NCI-H2081 treated with DMSO at 0.1 percent for 48 hours (cell line): ENCODE results near the gene SLMAP.
"Not testable (repeated sequence)": the region's sequence is repeated elsewhere in the genome, so short reads cannot be mapped to it uniquely, and the experiment has no call there.

Experiments used
- DNase-seq: peaks from one replicate; lab custom pipeline; 2025; lab: John Stamatoyannopoulos, UW

The SLMAP gene

DNA sequence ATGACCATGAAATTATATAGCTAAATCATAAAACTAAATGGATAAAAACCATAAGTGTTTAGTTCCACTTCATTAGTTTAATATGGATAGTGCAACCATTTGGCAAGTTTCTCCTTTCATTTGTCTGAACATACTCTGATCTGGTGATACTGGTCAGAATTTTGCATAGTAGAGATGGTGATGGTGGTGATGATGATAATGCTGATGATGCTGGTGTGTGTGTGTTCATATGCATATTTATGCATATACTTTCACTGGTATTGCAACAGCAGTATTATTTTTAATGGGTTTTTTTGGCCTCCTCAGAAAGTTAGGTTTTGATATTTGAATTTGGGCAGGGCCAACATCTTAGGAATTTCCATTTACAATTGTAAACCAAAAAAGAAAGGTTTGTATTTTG, 76.4 kb downstream of the SLMAP start:
- no peak for DNase-seq

DNA sequence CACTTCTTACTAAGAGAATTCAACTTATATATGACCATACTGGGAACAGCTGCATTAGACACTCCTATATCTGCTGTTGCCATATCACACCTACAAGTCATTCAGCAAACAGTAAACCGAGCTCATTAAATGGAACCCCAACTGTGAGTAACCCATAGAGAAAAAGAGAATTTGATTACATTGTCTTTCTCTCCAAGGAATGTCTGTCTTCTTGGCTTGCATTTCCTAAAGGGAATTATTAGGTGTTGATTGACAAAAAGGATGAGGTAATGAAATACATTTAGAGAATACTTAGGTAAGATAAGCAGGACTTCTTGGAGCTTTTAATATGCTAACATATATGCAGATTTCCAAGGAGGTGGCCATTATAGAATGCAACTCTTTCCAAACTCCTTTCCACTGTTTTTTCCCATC, 76.8 kb downstream of the SLMAP start:
- no peak for DNase-seq

DNA sequence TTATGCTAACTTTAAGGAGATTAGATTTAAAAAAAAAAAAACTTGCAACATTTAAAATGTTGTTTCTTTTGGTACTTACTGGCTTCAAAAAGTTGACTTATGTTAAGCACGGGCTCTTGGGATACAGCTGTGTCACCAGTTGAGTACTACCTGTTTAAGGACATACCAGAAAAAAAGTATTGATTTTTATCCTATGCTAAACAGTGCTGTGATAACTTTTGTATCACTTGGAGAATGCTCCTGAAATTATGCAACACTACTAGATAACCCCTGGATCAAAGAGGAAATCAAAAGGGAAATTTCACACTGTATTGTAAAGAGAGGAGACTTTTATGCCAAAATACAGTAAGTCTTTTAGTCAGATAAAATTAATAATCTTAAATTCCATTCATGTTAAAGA, 77.7 kb downstream of the SLMAP start:
- no peak for DNase-seq

DNA sequence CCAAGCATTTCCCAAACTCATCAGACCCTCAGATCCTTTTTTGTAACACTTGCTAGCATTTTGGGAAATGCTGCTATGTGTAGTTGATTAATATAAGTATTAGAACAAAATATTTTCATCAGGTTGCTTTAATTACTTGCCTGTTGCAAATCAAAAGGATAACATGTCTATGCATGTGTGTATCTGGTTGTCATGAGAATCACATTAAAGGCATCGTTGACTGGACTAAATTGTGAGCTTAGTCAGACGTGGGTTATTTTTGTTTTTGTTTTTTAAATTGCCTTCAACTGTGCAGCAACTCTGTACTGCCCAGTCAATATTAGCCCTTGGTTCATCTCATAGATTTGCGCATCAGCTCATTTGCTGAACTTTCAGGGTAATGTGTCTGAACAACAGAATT, 81.6 kb downstream of the SLMAP start:
- DNase-seq, result no peak

DNA sequence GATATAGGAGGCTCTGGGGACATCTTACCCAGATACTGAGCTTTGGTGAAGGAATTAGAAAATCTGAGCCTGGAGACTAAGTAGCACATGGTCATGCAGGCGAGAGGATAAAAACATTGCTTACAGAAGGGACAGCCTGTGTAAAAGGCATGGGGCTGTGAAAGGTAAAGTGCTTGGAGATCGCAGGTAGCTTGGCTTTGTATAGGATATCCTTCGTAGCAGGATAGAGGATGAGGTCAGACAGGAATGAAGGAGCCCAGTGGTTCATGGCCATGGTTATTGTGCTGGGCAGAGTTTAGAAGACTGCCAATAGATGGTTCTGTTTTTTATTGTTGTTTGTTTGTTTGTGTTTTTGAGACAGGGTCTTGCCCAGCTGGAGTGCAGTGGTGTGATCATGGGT, 82.5 kb downstream of the SLMAP start:
- no peak for DNase-seq

GRCh38 chr3:57840473-57840872, 84.4 kb downstream of the SLMAP start:
- DNase-seq, result no peak

GRCh38 chr3:57841818-57842217, 85.7 kb downstream of the SLMAP start:
- no peak for DNase-seq

DNA sequence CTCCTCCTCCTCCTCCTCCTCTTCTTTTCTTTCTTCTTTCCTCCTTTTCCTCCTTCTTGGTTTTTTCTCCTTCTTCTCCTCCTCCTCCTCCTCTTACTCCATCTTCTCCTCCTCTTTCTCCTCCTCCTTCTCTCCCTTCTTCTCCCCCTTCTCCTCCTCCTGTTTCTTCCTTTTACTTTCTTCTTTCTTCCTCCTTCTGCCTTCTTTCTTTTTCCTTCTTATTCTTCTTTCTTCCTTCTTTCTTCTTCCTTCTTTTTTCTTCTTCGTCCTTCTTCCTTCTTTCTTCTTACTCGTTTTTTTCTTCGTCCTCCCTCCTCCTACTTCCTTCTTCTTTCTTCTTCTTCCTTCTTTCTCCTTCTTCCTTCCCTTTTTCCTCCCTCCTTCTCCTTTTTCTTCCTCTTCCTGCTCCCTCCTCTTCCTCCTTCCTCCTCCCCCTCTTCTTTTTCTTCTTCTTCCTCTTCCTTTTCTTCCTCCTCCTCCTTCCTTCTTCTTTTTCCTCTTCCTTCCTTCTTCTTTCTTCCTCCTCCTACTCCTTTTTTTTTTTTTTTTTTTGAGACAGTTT, 92.1 kb downstream of the SLMAP start:
- no peak for DNase-seq

DNA sequence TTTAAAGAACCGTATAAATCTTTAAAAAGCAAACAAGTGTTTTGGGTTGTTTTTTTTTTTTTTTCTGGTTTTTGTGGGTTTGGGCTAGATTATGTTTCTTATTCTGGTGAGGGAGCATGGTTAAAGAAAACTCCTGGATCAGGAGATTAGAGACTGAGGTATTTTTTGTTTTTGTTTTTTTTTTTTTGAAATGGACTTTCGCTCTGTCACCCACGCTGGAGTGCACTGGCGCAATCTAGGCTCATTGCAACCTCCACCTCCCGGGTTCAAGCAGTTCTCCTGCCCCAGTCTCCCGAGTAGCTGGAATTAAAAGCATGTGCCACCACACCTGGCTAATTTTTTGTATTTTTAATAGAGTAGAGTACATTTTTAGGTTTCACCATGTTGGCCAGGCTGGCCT, 95.2 kb downstream of the SLMAP start:
- DNase-seq, result no peak

- DNase-seq, result no peak
These were observed 96.8 kb downstream of the SLMAP start for GRCh38 chr3:57852896-57853295.

GRCh38 chr3:57855281-57855680, 99.2 kb downstream of the SLMAP start:
- no peak for DNase-seq

GRCh38 chr3:57855943-57856342, 99.8 kb downstream of the SLMAP start:
- DNase-seq, result no peak

- no peak for DNase-seq
These were observed 100.6 kb downstream of the SLMAP start for GRCh38 chr3:57856675-57857074.

- DNase-seq, result no peak
These were observed 106.8 kb downstream of the SLMAP start for GRCh38 chr3:57862894-57863293.

DNA sequence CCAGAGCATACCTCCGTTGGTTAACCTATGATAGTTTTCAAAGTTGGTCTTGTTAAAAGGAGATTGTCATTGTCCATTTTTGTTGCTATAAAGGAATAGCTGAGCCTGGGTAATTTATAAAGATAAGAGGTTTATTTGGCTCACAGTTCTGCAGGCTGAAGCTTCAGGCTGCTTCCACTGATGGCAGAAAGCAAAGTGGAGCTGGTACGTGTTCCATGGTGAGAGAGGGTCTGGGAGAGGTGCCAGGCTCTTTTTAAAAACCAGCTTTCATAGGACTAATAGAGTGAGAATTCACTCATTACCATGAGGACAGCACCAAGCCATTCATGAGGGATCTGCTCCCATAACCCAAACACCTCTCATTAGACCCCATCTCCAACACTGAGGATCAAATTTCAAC, 107.3 kb downstream of the SLMAP start:
- no peak for DNase-seq

DNA sequence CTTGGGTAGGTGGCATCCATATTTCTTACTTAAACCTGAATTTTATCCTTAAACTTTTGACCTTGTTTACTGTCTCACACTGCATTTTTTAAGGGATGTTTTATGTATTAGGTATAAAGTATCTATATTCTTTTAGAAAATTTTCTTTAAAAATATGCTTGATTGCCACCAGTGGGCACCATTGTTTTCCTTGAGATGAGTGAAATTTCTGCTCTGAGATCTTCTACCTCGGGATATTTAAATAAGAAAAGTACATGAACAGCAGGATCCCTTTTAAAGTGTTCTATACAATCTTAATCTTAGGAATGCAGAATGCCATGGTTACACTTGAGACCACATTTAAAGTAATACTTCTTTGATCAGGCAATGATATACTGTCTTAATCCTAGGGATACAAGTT, 108.7 kb downstream of the SLMAP start:
- no peak for DNase-seq

GRCh38 chr3:57869110-57869509, 113.0 kb downstream of the SLMAP start:
- not testable (repeated sequence) for DNase-seq

- DNase-seq, result no peak
These were observed 116.5 kb downstream of the SLMAP start for GRCh38 chr3:57872606-57873005.

GRCh38 chr3:57876632-57877031, 120.5 kb downstream of the SLMAP start:
- no peak for DNase-seq

- no peak for DNase-seq
These were observed 121.0 kb downstream of the SLMAP start for GRCh38 chr3:57877116-57877515.

- not testable (repeated sequence) for DNase-seq
These were observed 128.3 kb downstream of the SLMAP start for GRCh38 chr3:57884436-57884835.

DNA sequence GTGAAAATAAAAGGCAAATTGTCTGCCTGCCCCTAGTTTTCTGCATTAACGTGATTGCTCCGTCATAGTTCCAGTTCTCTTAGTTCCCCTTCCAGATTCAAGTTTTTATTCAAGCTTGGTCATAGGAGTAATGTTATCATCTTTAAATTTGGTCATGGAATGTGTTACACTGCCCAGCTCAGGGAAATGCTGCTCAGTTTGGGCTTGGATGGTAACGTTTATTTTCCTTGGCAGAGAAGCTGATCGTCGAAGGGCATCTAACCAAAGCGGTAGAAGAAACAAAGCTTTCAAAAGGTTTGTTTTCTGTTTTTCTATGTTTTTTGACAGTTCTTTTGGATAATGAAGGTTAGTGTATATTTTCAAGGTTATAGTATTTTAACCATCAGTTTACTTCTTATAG, 133.7 kb downstream of the SLMAP start:
- no peak for DNase-seq

- DNase-seq, result no peak
These were observed 134.8 kb downstream of the SLMAP start for GRCh38 chr3:57890874-57891273.

GRCh38 chr3:57892423-57892822, 136.3 kb downstream of the SLMAP start:
- DNase-seq, result no peak

GRCh38 chr3:57893156-57893555, 137.0 kb downstream of the SLMAP start:
- no peak for DNase-seq
